Bone marrow (tissue), 2 donors: ENCODE results near the gene SLC39A6.
"Not testable (repeated sequence)": the region's sequence is repeated elsewhere in the genome, so short reads cannot be mapped to it uniquely, and the experiment has no call there.

Source experiments
- DNase-seq, 2 donors: peaks; one replicate each; lab custom pipeline; 2025; lab: John Stamatoyannopoulos, UW

Gene SLC39A6

GRCh38 chr18:36099311-36099710 lies 29.8 kb downstream of the SLC39A6 start:
- no peak for DNase-seq

DNA sequence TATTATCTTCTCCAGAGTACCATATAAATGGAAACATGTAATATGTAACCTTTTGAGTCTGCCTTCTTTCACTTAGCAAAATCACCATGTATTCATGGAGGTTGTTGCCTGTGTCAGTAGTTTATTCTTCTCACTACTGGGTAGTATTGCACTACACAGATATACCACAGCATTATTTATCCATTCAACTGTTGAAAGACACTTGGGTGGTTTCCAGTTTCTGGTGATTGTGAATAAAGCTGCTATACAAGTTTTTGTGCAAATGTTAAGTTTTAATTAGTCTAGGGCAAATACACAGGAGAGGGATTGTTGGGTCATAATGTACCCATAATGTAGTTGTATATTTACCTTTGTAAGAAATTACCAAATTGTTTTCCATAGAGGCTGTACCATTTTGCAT lies 32.2 kb downstream of the SLC39A6 start:
- DNase-seq, result no peak

- peak in 1 of 2 donors; percentile 36 for DNase-seq
Measured at GRCh38 chr18:36095936-36096519, 33.1 kb downstream of the SLC39A6 start.

GRCh38 chr18:36094431-36094830 lies 34.7 kb downstream of the SLC39A6 start:
- no peak for DNase-seq

- not testable (repeated sequence) for DNase-seq
Measured at GRCh38 chr18:36092116-36092515, 37.0 kb downstream of the SLC39A6 start.

GRCh38 chr18:36089001-36089400 lies 40.1 kb downstream of the SLC39A6 start:
- no peak for DNase-seq

GRCh38 chr18:36088256-36088655 lies 40.9 kb downstream of the SLC39A6 start:
- no peak for DNase-seq

DNA sequence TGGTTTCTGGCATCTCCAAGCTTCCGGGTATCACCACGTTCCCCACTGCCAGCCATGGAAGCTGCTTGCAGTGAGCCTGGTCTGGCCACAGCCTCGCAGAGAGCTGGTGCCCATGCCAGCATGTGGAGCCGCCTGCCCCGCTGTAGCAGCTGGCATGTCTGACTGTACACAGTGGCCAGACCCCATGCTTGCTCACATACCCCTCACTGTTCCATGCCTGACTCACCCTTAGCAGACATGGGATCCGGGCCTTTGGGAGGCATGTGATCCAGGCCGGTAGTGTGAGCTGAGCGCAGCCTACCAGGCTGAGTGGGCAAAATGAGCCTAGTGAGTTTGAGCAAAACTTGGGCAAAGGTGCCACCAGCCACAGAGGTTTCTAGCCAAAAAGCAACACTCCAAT lies 43.0 kb downstream of the SLC39A6 start:
- DNase-seq, result no peak

DNA sequence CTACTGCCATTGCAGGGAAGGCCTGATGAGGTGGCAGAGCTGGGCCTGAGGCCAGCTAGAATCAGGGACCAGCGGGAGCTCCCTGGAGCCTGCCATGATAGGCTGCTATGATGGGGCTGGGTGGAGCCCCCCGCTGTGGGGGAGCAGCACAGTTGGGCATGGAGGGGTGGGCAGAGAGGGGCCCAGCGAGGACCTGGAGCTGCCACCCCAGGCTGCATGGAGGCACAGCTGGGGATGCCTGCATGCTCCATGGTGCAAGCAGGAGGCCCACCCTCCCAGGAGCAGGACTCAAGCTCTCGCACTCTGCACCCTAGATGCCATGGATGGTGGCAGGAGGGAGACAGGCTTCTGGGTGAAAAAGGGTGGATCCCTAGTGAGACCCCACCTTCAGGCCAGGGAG lies 43.9 kb downstream of the SLC39A6 start:
- no peak for DNase-seq

- no peak for DNase-seq
Measured at GRCh38 chr18:36083729-36084128, 45.4 kb downstream of the SLC39A6 start.

DNA sequence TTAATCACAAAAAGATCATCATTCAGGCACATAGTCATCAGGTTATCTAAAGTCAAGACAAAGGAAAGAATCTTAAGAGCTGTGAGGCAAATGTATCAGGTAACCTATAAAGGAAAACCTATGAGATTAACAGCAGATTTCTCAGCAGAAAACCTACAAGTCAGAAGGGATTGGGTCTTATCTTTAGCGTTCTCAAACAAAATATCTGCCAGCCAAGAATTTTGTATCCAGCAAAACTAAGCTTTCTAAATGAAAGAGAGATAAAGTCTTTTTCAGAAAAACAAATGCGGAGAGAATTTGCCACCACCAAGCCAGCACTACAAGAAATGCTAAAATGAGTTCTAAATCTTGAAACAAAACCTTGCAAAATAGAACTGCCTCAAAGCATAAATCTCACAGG lies 48.0 kb downstream of the SLC39A6 start:
- not testable (repeated sequence) for DNase-seq

- no peak for DNase-seq
Measured at GRCh38 chr18:36078751-36079529, 50.2 kb downstream of the SLC39A6 start.

DNA sequence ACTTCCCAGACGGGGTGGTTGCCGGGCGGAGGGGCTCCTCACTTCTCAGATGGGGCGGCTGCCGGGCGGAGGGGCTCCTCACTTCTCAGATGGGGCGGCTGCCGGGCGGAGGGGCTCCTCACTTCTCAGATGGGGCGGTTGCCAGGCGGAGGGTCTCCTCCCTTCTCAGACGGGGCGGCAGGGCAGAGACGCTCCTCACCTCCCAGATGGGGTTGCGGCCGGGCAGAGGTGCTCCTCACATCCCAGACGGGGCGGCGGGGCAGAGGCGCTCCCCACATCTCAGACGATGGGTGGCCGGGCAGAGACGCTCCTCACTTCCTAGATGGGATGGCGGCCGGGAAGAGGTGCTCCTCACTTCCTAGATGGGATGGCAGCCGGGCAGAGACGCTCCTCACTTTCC lies 51.4 kb downstream of the SLC39A6 start:
- not testable (repeated sequence) for DNase-seq

GRCh38 chr18:36075862-36076587 lies 53.1 kb downstream of the SLC39A6 start:
- no peak for DNase-seq

DNA sequence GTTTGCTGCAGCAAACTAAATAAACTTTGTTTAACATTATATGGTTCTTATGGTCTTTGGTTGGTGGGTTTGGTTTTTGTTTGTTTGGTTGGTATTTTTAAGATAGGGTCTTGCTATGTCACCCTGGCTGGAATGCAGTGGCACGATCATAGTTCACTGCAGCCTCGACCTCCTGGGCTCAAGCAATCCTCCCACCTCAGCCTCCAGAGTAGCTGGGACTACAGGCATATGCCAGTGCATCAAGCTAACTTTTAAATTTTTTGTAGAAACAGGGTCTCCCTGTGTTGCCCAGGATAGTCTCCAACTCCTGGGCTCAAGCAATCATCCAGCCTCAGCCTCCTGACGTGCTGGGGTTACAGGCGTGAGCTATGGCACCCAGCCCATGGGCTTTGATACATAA lies 54.7 kb downstream of the SLC39A6 start:
- DNase-seq, result no peak

GRCh38 chr18:36073676-36074075 lies 55.5 kb downstream of the SLC39A6 start:
- DNase-seq, result no peak

DNA sequence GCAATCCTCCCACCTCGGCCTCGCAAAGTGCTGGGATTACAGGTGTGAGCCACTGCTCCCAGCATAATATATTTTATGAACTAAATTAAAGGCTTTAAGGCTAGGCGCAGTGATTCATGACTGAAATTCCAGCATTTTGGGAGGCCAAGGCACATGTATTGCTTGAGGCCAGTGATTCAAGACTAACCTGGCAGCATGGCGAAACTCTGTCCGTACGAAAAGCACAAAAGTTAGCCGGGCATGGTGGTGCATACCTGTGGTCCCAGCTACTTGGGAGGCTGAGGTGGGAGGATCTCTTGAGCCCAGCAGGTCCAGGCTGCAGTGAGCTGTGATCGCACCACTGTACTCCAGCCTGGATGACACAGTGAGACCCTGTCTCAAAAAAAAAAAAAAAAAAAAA lies 56.7 kb downstream of the SLC39A6 start:
- not testable (repeated sequence) for DNase-seq

DNA sequence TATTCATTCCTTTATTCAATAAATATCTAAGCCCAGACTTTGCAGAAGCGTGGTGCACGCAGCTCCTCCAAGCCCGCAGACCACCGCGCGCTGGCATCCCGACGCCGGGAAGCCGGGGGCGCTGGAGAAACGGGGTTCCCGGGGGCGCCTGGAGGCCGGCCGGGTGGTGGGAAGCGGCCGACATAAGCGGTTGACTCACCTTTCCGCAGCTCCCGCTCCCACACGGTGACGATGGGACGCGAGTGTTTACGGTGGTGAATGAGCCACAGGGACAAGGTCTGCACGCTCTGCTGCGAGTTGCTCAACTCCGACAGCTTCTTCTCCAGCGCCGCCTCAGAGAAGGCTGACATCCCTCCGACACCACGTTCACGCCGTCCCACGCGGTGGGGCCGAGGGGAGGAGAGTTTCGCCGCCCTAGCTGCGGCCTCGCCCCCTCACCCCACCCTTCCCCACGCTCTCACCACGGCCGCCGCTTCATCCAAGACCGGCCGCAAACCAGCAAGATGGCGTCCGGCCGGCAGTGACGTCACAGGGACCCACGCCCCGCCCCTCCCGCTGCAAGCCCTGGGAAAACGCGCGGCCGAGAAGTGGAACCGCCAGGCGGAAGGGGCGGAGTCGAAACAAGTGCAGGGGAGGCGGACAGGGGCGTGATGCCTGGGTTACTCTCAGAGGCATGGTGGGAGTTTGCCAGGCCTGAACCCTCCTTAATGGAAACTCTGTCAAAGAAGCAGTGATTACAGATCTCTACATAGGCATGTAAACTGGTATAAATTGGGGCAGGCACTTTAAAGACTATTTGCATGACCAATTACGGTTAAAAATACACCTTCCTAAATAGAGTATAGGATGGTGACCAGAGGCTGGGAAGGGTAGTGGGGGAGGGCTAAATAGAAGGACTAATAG lies 61.8 kb downstream of the SLC39A6 start, which contains the start of gene RPRD1A:
RPRD1A (minus strand) TSS at position 505 of the 903 bp plus-strand sequence; CDS start at position 350, 155 bp downstream.
- peak; percentile 91 to 95 for DNase-seq

DNA sequence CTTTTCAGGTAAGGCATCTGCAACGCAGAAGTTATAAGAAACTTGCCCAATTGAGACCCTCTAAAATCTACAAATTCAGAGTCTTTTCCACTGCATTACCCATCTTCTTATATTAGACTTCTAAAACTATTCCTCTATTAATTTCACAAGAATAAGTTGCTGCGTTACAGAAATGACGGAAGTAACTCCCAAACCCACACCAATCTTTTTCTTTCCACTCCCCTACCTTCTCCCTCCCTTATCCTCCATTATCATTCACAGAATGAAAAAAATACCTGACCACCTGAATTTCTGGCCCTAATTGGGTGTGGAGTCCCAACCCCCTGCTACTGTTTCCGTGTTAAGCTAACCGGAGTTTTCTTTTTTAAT lies 62.5 kb downstream of the SLC39A6 start:
- DNase-seq, result no peak

DNA sequence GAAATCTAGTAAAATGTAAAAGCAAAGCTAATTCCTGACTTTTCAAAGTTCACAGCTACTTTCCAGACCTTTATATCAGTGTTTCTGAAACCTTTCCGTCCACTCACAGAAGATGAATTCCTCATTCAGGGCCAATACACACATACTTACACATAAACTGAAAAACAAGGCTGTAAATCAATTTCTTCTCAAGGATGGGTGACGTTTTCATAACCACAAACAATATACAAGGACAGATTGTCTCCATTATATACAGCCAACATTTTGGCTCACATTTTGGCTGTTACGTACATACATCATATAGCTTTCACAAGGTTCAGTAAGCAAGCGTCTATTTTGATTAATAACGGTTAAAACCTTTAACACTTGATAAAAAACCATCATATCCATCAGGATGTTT lies 63.1 kb downstream of the SLC39A6 start:
- DNase-seq, result no peak

GRCh38 chr18:36064809-36065079 lies 64.4 kb downstream of the SLC39A6 start:
- not testable (repeated sequence) for DNase-seq
